Pancreas (tissue), 10 donors: ENCODE results near the gene HCFC1. TPM values are rescaled to one million over a fixed set of nuclear protein-coding genes. Genes with fewer than 3 reads are reported as not detected.

Experiments
- ATAC-seq, 4 donors: fragments of 200-7000 bp; cut with Tn5 transposase; one replicate each; pipeline versions ENCODE4 v1.8.0 to v1.9.1; 2020; ENCODE audit warnings: mild to moderate bottlenecking in 4 of 4, moderate library complexity in 4 of 4
- DNase-seq, 6 donors: peaks; one replicate each; pipeline ENCODE4 v3.0.0-alpha.2; 2020
- FAIRE-seq: peaks from 2 replicates; lab custom pipeline; 2012; peaks lifted over from hg19 to GRCh38; lab: Jason Lieb, UNC
- H3K27ac ChIP-seq, 4 donors: fragments of 200-600 bp; sonication (generic); 1 replicate in 3 of 4; 2 replicates in 1 of 4; pipeline versions ENCODE4 v1.5.0 to v1.8.0; 2020
- H3K27me3 ChIP-seq, 4 donors: fragments of 200-600 bp; one replicate each; pipeline ENCODE4 v1.8.0; 2021
- H3K36me3 ChIP-seq, 3 donors: fragments of 200-600 bp; sonication (generic) in 1 of 3; one replicate each; pipeline versions ENCODE4 v1.5.0 to v1.8.0; 2020 to 2021
- H3K4me1 ChIP-seq, 3 donors: fragments of 200-600 bp; one replicate each; pipeline ENCODE4 v1.8.0; 2021
- H3K4me3 ChIP-seq, 4 donors: fragments of 200-600 bp; sonication (generic) in 2 of 4; one replicate each; pipeline versions ENCODE4 v1.5.0 to v1.8.0; 2020 to 2021
- H3K9me3 ChIP-seq, 4 donors: fragments of 200-600 bp; one replicate each; pipeline ENCODE4 v1.8.0; 2021
- WGBS, 2 donors: extraction: QIAGEN DNeasy Blood & Tissue Kit; methylation state at CpG; one replicate each; pipeline ENCODE4 v1.1.7; 2013; 5-methylcytosine and 5-hydroxymethylcytosine counted together
- intact Hi-C, 3 donors: fragments of 100-400 bp; cut with DNase I; formaldehyde crosslinking; loops; one replicate each; pipeline versions ENCODE4 v1.11.1 to v1.14.2; 2022
- polyA plus RNA-seq, 2 donors: library from polyadenylated mRNA; stranded (reverse); fragments of 200-250 nt; gene quantifications; one replicate each; pipeline ENCODE4 v1.2.3, GENCODE V29; 2013
- total RNA-seq, 6 donors: library from RNA; stranded (reverse); fragmentation: NEBNext Ultra II Directional in 4 of 6; extraction: Animal tissue kit (Norgen Biotek cat#: 25700) in 4 of 6; gene quantifications; one replicate each; pipeline versions ENCODE4 v1.2.1 to v1.2.4, GENCODE V29; 2021 to 2023
- TF ChIP-seq, protein P1 (sequence below), 4 donors: fragments of 200-600 bp; sonication (generic) in 3 of 4; IDR thresholded peaks; one replicate each; pipeline versions ENCODE4 v1.5.0 to v1.8.0; 2021; ENCODE audit warnings: antibody characterized with exemption in 4 of 4
- donor health status: healthy with polysubstance abuse.
- donor health status: DM: no; HTN: no; CAD: no; lungs with moderate emphysema.
- donor health status: DM: no; HTN: no; CAD: no.
- donor health status: control.
- donor health status: control.
- donor health status: Bipolar disorder and iron deficiency.
- donor health status: DM: yes; HTN: yes; CAD: no.
- donor health status: DM: no; HTN: no; CAD: no.
- donor health status: DM: no; HTN: no; CAD: no.
- donor health status: DM: yes; HTN: yes; CAD: no.

Gene HCFC1
- total and polyA plus RNA-seq, 8 donors = 10.4 to 28.4 (median 16.6) TPM

DNA sequence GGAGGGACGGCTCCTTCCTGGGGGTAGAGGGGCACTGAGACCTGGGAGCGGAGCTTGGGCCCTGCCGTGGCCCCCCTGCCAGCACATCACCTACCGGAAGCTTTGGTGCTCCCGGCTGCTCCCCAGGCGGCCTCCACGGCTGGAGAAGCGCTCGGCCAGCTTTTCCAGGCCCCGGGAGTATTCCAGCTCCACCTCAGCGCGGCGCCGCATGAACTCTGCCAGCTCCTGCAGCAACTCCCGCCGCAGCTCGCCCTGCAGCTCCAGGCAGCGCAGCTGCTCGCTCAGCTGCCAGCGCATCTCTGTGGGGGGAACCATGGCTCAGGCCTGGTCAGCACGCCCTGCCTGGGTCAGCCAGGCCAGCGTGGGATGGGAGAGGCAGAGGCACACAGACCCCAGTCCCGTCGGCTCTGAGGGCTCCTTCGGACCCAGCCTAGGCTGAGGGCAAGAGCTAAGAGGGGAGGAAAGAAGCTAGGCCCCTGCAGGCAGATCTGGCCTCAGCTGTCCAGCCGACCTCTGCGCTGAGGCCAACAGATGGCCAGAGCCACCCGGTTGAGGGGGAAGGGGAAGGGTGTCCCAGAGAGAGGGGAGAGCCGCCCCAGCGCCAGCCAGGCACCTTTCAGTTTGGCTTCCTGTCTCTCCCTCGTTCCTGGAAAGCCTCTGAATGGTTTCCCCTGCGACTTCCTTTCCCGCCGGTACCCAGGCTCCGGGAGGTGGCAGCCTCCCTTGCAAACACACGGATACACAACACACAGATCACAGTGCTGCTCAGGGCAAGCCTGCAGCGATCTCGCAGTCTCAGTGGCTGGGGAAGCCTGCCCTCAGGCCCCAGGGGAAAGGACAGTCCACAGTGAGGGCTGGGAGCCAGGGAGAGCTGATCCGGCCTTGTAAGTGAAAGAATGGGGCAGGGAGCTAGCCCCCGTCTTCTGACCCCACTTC, 49.8 kb downstream of the HCFC1 start:
- TF ChIP-seq, protein P1, sequence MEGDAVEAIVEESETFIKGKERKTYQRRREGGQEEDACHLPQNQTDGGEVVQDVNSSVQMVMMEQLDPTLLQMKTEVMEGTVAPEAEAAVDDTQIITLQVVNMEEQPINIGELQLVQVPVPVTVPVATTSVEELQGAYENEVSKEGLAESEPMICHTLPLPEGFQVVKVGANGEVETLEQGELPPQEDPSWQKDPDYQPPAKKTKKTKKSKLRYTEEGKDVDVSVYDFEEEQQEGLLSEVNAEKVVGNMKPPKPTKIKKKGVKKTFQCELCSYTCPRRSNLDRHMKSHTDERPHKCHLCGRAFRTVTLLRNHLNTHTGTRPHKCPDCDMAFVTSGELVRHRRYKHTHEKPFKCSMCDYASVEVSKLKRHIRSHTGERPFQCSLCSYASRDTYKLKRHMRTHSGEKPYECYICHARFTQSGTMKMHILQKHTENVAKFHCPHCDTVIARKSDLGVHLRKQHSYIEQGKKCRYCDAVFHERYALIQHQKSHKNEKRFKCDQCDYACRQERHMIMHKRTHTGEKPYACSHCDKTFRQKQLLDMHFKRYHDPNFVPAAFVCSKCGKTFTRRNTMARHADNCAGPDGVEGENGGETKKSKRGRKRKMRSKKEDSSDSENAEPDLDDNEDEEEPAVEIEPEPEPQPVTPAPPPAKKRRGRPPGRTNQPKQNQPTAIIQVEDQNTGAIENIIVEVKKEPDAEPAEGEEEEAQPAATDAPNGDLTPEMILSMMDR (IDR thresholded peaks at IDR 0.05) = no peak
- no peak overlapping the region for H3K27ac ChIP-seq
- 55 to 70% methylated on average over 34 to 40 of the region's 40 CpGs for WGBS, 2 donors
- intact Hi-C loops = no loop called here
- ATAC-seq (no peak), DNase-seq (peak in 2 of 6 donors; percentile 27 to 79), FAIRE-seq (no peak)
- no peaks in the 10 kb centered on the region for H3K36me3 ChIP-seq
- H3K9me3 ChIP-seq = no peaks in the 10 kb centered on the region
- no peaks in the 10 kb centered on the region for H3K27me3 ChIP-seq
- H3K4me1 ChIP-seq = peaks cover 0 to under 1% (median 0%) of the 10 kb centered on the region in 3 donors
- no peak overlapping the region for H3K4me3 ChIP-seq

DNA sequence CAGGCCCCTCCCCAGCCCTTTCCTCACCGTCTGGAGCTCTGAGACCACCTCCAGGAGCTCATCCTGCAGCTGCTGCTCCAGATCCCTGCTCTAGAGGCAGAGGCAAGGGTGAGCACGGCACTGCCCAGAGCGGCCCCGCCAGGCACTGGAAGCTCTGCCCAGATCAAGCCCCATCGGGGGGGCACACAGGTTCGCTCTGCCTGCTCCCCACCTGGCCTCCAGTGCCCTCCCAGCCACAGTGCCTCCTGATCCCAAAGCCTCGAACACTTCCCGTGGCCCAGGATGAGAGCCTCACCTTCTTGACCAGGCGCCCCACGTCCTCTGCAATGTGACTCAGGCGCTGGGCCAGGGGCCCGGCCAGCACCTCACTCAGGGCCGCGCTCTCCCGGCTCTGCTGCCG, 50.5 kb downstream of the HCFC1 start:
- DNase-seq (no peak), ATAC-seq (no peak), FAIRE-seq (no peak)
- intact Hi-C loops = no loop called here
- H3K4me3 ChIP-seq = no peak overlapping the region
- 60 to 68% methylated on average over 15 to 16 of the region's 16 CpGs for WGBS, 2 donors
- H3K36me3 ChIP-seq = no peaks in the 10 kb centered on the region
- no peaks in the 10 kb centered on the region for H3K9me3 ChIP-seq
- H3K27me3 ChIP-seq = no peaks in the 10 kb centered on the region
- no peaks in the 10 kb centered on the region for H3K4me1 ChIP-seq
- no peak overlapping the region for H3K27ac ChIP-seq
- TF ChIP-seq, protein P1 (IDR thresholded peaks at IDR 0.05) = no peak

DNA sequence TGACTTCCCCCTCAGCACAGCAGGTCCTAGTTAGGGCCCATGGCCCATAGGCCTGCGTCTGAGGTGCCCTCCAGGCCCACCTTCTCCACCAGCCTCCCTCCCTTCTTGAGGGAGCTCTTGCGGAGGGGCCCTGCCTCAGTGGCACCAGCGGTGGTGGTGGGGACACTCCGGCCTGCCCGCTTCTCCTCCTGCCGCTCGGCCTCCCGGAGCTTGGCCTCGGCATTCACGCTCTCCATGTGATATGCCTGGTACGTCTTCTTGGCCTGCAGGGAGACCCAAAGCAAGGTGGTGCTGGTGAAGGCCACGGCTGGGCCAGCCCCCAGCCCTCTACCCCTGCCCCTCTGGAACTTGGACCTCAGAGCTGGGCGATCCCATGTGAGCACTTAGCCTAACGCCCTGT, 51.1 kb downstream of the HCFC1 start:
- FAIRE-seq = no peak
- Histone ChIP-seq H3K27me3 (no peaks in the 10 kb centered on the region), H3K27ac (no peak overlapping the region)

DNA sequence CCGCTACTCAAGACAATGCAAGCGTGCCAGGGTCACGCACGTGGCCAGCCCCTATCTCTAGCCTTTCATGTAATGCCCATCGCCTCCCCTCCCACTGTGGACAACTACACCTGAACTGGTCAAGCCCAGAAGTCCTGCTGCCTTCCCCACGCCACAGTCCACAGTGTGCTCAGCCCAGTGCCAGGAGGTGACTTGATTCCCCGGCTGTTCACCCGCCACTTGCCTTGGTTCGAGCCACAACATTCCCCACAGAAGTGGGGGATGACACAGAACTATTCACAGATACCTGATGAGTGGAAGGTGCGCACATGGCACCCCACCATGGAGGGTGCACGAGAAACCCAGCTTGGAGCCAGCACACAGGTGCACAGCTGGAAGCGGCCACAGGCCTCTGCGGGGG, 52.3 kb downstream of the HCFC1 start:
- Histone ChIP-seq H3K4me3 (no peak overlapping the region), H3K36me3 (no peaks in the 10 kb centered on the region), H3K4me1 (no peaks in the 10 kb centered on the region), H3K27ac (no peak overlapping the region), H3K9me3 (no peaks in the 10 kb centered on the region), H3K27me3 (no peaks in the 10 kb centered on the region)
- FAIRE-seq (no peak), DNase-seq (peak in 2 of 6 donors; percentile 13 to 29), ATAC-seq (no peak)
- 76 to 85% methylated on average over 13 of the region's 13 CpGs for WGBS, 2 donors
- intact Hi-C loops = no loop called here
- TF ChIP-seq, protein P1 (IDR thresholded peaks at IDR 0.05) = no peak

More for the DNA sequence above, 51.1 kb downstream of the HCFC1 start:
- TF ChIP-seq, protein P1 (IDR thresholded peaks at IDR 0.05) = no peak
- WGBS, 2 donors = 78 to 86% methylated on average over 13 to 14 of the region's 14 CpGs
- no peak overlapping the region for H3K4me3 ChIP-seq
- ATAC-seq = no peak
- H3K36me3 ChIP-seq = no peaks in the 10 kb centered on the region
- intact Hi-C loops = no loop called here
- no peaks in the 10 kb centered on the region for H3K9me3 ChIP-seq
- peak in 2 of 6 donors; percentile 17 to 67 for DNase-seq
- H3K4me1 ChIP-seq = no peaks in the 10 kb centered on the region

DNA sequence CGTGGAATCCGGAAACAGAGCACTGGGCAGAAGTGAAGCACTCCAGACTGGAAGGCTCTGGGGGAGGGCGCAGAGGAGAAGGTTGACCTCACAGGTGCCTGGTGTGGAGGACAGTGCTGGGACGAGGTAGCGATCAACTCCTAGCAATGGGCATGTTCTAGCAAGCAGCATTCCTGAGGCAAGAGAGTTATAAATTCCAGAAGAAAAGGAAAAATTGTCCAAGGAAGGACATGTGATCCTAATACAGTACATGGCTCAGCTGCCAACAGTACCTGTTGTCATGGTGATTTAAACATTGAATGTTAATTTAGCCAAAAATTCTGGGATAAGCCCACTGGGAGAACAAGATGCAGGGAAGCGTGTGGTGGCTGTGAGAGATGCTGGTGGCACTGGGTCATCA, 53.7 kb downstream of the HCFC1 start:
- Histone ChIP-seq H3K36me3 (no peaks in the 10 kb centered on the region), H3K27ac (no peak overlapping the region), H3K4me3 (no peak overlapping the region), H3K9me3 (no peaks in the 10 kb centered on the region), H3K4me1 (no peaks in the 10 kb centered on the region), H3K27me3 (no peaks in the 10 kb centered on the region)
- TF ChIP-seq, protein P1 (IDR thresholded peaks at IDR 0.05) = no peak
- intact Hi-C loops = no loop called here
- WGBS, 2 donors = 83% methylated on average over 6 of the region's 6 CpGs
- DNase-seq = peak in 1 of 6 donors; percentile 8
- no peak for ATAC-seq
- no peak for FAIRE-seq
